Thoracic aorta (tissue), 2 donors: ENCODE results near the gene CEP63. TPM values are rescaled to one million over a fixed set of nuclear protein-coding genes. Genes with fewer than 3 reads are reported as not detected.
A peak's percentile ranks its signal among the peaks of the same experiment; 100 is the strongest.

ENCODE experiments used
- ATAC-seq: fragments of 150-250 bp; one replicate; pipeline ENCODE4 v1.8.0; 2017; ENCODE audit warnings: low read depth; ENCODE audit not compliant: insufficient number of reproducible peaks, low FRiP score
- DNase-seq: peaks from one replicate; pipeline ENCODE4 v3.0.0-alpha.2; 2020; ENCODE audit warnings: low spot score
- H3K27ac ChIP-seq, 2 donors: fragments of 200-600 bp; sonication (generic); 1 replicate in 1 of 2; 2 replicates in 1 of 2; pipeline ENCODE4 v1.5.1; 2016; ENCODE audit warnings: mild to moderate bottlenecking in 2 of 2, moderate library complexity in 2 of 2
- H3K27me3 ChIP-seq: fragments of 200-600 bp; sonication (generic); replicated peaks from 2 replicates; pipeline ENCODE4 v1.6.0; 2016; ENCODE audit warnings: mild to moderate bottlenecking; ENCODE audit not compliant: insufficient read depth
- H3K36me3 ChIP-seq: fragments of 200-600 bp; sonication (generic); one replicate; pipeline ENCODE4 v1.5.1; 2016
- H3K4me1 ChIP-seq, 2 donors: fragments of 200-600 bp; sonication (generic); 1 replicate in 1 of 2; 2 replicates in 1 of 2; pipeline versions ENCODE4 v1.5.1 to v1.6.0; 2016; ENCODE audit warnings: low read depth in 2 of 2, mild to moderate bottlenecking in 1 of 2; ENCODE audit not compliant: control insufficient read depth in 1 of 2
- H3K4me3 ChIP-seq: fragments of 200-600 bp; sonication (generic); 2 replicates; pipeline ENCODE4 v1.5.1; 2016; ENCODE audit warnings: mild to moderate bottlenecking
- H3K9me3 ChIP-seq: fragments of 200-600 bp; sonication (generic); 2 replicates; pipeline ENCODE4 v1.5.1; 2016
- total RNA-seq, 2 donors: library from RNA; depleted of rRNA; stranded (reverse); fragments of >200 nt; gene quantifications; one replicate each; pipeline versions ENCODE4 v1.1.0 to v1.2.3, GENCODE V29; 2016
- TF ChIP-seq, protein P1 (sequence below): fragments of 200-600 bp; sonication (generic); IDR thresholded peaks from one replicate; pipeline ENCODE4 v1.5.1; 2019; ENCODE audit warnings: antibody characterized with exemption

The CEP63 gene
- total RNA-seq, 2 donors from 2014 or later = 20.4 to 28.3 TPM

- no peak for DNase-seq
- TF ChIP-seq, protein P1, sequence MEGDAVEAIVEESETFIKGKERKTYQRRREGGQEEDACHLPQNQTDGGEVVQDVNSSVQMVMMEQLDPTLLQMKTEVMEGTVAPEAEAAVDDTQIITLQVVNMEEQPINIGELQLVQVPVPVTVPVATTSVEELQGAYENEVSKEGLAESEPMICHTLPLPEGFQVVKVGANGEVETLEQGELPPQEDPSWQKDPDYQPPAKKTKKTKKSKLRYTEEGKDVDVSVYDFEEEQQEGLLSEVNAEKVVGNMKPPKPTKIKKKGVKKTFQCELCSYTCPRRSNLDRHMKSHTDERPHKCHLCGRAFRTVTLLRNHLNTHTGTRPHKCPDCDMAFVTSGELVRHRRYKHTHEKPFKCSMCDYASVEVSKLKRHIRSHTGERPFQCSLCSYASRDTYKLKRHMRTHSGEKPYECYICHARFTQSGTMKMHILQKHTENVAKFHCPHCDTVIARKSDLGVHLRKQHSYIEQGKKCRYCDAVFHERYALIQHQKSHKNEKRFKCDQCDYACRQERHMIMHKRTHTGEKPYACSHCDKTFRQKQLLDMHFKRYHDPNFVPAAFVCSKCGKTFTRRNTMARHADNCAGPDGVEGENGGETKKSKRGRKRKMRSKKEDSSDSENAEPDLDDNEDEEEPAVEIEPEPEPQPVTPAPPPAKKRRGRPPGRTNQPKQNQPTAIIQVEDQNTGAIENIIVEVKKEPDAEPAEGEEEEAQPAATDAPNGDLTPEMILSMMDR = no peak
- H3K27ac ChIP-seq = peak overlapping the region in 1 of 2 donors; percentile 34
- H3K27me3 ChIP-seq = no peaks in the 10 kb centered on the region
- peaks cover 43 to 54% of the 10 kb centered on the region in 2 donors for H3K4me1 ChIP-seq
- no peaks in the 10 kb centered on the region for H3K9me3 ChIP-seq
- no peaks in the 10 kb centered on the region for H3K36me3 ChIP-seq
- H3K4me3 ChIP-seq = no peak overlapping the region
- ATAC-seq = no peak
Measured at GRCh38 chr3:134466331-134466730, 19.5 kb upstream of the CEP63 start.

- ATAC-seq = no peak
- Histone ChIP-seq H3K27me3 (no peaks in the 10 kb centered on the region), H3K9me3 (no peaks in the 10 kb centered on the region), H3K4me3 (no peak overlapping the region), H3K36me3 (no peaks in the 10 kb centered on the region), H3K27ac (no peak overlapping the region), H3K4me1 (peaks cover 24 to 33% of the 10 kb centered on the region in 2 donors)
- TF ChIP-seq, protein P1 = no peak
- DNase-seq = no peak
Measured at GRCh38 chr3:134468519-134468918, 17.3 kb upstream of the CEP63 start.

- peaks cover 2% of the 10 kb centered on the region for H3K36me3 ChIP-seq
- no peak for DNase-seq
- no peaks in the 10 kb centered on the region for H3K9me3 ChIP-seq
- TF ChIP-seq, protein P1 = no peak
- H3K4me1 ChIP-seq = peaks cover 3 to 4% of the 10 kb centered on the region in 2 donors
- H3K27me3 ChIP-seq = no peaks in the 10 kb centered on the region
- no peak overlapping the region for H3K27ac ChIP-seq
- no peak overlapping the region for H3K4me3 ChIP-seq
- ATAC-seq = no peak
Measured at GRCh38 chr3:134471521-134472193, 14.2 kb upstream of the CEP63 start.

DNA sequence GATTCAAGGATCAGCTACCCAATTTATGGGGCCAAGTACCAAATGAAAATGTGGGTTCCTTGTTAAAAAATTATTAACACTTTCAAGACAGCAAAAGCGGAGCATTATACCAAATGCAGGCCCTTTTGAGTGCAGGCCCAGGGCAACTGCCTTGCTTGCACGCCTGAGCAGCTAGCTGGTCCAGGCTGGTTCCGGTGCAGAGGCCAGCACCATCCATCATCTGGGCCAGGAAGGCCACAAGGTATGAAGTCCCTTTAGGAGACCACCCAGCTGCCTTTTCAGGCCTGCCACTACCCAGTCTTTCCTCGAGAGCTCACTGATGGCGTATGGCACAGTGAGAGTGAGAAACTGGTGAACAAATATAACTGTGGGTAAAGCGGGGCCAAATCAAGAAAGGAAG, 13.0 kb upstream of the CEP63 start:
- no peak overlapping the region for H3K27ac ChIP-seq
- no peak overlapping the region for H3K4me3 ChIP-seq
- H3K4me1 ChIP-seq = peaks cover 0 to 3% of the 10 kb centered on the region in 2 donors
- DNase-seq (no peak), ATAC-seq (no peak)
- no peaks in the 10 kb centered on the region for H3K27me3 ChIP-seq
- TF ChIP-seq, protein P1 = no peak
- H3K36me3 ChIP-seq = peaks cover 10% of the 10 kb centered on the region
- no peaks in the 10 kb centered on the region for H3K9me3 ChIP-seq

DNA sequence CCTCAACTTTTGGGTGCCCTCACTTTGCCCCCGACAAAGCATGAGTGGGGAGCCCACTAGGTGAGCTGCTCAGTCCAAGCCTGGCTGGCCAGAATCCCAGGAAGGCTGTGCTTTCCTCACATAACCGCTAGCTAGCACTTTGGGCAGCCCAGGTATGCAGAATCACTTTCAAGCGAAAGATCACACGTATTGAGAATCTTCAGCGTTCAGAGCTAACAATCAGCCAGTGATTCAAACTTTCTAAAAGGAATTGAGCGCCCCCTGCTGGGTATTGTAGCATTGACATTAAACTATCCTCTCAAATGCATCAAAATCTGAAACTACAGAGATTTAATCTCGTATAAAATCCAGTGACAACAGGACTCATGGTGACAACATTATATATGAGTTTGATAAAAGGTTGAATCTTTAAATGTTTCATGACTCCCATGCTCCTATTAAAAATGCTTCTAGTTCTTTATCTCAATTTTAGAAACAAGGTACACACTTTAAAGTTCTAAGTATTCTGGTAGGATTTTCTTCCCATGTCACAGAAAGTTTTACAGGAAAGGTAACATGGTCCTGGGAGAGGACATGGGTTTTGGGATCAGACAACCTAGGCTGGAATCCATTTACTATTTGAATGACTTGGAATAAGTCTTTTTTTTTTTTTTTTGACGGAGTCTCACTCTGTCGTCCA, 11.8 kb upstream of the CEP63 start:
- peak overlapping the region; percentile 39 for H3K4me3 ChIP-seq
- DNase-seq (peak; percentile 49), ATAC-seq (peak; percentile 77)
- H3K9me3 ChIP-seq = no peaks in the 10 kb centered on the region
- peaks cover 18% of the 10 kb centered on the region for H3K36me3 ChIP-seq
- H3K27me3 ChIP-seq = no peaks in the 10 kb centered on the region
- peaks cover 0 to 3% of the 10 kb centered on the region in 2 donors for H3K4me1 ChIP-seq
- no peak overlapping the region for H3K27ac ChIP-seq
- TF ChIP-seq, protein P1 = peak; percentile 83
